Ecto neural progenitor cell (in vitro differentiated cells): ENCODE data around the gene LGR5.

Source experiments
- DNase-seq: peaks from one replicate; pipeline ENCODE4 v3.0.0-alpha.2; 2018; ENCODE audit warnings: low spot score

LGR5 gene, protein sequence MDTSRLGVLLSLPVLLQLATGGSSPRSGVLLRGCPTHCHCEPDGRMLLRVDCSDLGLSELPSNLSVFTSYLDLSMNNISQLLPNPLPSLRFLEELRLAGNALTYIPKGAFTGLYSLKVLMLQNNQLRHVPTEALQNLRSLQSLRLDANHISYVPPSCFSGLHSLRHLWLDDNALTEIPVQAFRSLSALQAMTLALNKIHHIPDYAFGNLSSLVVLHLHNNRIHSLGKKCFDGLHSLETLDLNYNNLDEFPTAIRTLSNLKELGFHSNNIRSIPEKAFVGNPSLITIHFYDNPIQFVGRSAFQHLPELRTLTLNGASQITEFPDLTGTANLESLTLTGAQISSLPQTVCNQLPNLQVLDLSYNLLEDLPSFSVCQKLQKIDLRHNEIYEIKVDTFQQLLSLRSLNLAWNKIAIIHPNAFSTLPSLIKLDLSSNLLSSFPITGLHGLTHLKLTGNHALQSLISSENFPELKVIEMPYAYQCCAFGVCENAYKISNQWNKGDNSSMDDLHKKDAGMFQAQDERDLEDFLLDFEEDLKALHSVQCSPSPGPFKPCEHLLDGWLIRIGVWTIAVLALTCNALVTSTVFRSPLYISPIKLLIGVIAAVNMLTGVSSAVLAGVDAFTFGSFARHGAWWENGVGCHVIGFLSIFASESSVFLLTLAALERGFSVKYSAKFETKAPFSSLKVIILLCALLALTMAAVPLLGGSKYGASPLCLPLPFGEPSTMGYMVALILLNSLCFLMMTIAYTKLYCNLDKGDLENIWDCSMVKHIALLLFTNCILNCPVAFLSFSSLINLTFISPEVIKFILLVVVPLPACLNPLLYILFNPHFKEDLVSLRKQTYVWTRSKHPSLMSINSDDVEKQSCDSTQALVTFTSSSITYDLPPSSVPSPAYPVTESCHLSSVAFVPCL

DNA sequence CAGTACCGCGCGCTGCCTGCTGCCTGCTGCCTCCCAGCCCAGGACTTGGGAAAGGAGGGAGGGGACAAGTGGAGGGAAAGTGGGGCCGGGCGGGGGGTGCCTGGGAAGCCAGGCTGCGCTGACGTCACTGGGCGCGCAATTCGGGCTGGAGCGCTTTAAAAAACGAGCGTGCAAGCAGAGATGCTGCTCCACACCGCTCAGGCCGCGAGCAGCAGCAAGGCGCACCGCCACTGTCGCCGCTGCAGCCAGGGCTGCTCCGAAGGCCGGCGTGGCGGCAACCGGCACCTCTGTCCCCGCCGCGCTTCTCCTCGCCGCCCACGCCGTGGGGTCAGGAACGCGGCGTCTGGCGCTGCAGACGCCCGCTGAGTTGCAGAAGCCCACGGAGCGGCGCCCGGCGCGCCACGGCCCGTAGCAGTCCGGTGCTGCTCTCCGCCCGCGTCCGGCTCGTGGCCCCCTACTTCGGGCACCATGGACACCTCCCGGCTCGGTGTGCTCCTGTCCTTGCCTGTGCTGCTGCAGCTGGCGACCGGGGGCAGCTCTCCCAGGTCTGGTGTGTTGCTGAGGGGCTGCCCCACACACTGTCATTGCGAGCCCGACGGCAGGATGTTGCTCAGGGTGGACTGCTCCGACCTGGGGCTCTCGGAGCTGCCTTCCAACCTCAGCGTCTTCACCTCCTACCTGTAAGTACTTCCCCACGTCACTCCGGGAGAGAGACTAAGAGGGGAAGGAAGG, at the start of gene LGR5:
TSS of gene LGR5 (plus strand) at position 186 of the 732 bp plus-strand sequence. CDS start at position 469, 283 bp downstream.
- peak; percentile 91 for DNase-seq

DNA sequence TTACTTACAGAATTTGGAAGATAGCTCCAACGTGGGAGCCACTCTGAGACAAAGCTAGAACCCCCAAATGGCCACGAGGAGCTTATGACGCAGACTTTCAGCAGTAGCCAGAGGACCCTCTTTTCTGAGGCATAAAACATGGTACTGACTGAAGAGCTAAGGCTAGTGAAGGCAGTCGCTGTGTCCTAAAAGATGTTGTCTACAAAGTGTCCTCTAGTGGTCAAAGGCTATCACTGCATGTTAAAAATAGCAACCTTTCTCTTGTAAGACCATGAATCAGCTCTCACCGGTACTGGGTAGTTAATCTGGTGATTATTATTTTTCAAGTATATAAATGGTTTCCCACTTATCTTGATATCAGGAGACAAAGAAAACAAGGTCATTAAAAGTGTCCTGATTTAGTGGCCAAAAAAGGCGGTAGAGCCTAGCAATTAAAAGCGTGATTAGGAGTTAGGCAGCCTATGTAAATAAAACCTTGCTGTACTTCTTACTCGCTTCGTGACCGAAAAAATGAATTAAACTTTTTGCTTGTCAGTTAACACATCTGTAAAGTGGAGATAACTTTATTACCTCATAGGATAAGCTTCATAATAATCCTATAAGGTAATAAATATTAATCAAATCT, 47.0 kb upstream of the LGR5 start:
- DNase-seq = peak; percentile 52

DNA sequence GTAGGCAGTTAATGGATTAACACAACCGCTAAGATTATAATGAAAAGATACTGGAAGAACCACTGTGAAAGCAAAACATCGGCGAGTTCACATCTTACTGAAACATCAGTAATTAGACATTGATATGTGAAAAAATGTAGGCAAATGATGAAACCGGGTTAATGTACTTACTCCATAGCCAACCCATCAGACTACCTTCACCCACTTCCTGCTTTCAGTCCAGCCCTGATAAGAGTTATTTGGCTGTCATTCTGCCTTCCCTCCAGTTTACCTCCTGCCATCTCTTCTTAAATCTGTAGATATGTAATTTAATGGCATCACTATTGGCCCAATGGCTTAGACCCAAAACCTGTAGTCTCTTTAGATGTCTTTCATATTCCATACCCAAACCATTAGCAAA, 46.0 kb upstream of the LGR5 start:
- no peak for DNase-seq

DNA sequence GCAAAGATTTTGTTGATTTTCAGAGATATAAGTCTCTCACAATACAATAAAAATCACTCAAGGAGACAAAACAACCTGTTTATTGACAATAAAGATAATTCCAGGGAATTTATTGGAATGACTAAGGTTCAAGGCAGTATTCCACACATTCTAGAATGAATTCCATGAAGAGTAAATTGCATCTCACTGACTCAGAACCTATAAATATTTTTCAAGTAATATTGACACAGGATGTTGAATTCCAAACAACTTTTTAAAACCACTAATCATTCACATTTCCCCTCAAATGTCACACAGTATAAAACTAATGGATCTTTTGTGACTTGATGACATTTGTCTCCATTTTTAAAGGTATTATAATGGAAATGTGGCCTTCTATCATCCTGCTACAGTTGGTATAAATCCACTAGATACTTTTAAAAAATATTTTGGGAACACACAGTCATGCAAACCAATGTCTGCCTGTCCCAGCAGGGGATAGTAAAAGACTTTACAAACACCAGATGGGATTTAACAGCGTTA, 42.1 kb upstream of the LGR5 start:
- no peak for DNase-seq

DNA sequence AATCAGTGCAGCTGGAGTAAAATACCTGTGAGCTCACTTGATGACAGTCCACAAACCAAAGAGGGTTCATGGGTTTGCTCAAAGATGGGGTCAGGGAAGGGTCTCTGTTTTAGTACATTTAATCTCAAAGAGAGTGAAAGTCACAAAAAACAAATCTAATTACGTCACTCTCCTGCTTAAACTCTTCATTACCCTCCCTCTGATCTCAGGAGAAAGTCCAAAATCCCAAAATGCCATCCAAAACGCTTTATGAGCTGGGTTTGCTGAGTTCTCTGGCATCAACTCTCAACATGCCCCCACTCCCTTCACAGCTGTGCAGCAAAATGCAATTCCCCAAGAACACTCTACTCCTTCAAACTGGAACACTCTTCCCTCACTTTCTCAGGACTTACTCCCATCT, 40.4 kb upstream of the LGR5 start:
- no peak for DNase-seq

DNA sequence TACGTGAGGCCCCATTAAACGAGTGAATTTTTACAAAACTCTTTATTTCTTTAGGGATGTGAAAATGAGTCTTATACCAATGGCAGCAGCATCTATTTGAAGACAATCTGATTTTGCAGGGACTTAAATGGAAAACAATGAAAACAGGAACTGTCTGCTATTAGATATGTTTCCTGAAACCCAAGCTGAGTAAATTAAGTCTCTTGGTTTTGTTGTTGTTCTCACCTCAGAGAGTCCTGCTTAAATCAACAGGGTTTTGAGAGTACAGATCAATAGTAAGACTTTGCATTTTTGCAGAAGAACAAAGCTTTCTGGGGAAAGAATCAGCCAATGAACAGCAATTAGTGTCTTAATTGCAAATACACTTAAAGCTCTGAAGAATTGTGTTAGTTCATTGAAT, 39.1 kb upstream of the LGR5 start:
- DNase-seq = no peak

DNA sequence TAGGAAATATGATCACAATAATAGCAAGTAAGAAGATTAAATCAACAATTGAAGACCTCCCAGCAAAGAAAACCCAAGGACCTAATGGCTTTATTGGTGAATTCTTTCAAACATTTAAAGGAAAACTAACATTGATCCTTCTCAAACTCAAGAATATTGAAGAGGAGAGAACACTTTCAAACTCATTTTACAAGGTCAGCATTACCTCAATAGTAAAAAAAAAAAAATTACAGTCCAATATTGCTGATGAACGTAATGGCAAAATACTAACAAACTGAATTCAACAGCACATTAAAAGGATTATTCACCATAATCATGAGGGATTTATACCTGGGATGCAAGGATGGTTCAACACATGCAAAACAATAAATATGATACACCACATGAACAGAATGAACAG, 33.7 kb upstream of the LGR5 start:
- no peak for DNase-seq

DNA sequence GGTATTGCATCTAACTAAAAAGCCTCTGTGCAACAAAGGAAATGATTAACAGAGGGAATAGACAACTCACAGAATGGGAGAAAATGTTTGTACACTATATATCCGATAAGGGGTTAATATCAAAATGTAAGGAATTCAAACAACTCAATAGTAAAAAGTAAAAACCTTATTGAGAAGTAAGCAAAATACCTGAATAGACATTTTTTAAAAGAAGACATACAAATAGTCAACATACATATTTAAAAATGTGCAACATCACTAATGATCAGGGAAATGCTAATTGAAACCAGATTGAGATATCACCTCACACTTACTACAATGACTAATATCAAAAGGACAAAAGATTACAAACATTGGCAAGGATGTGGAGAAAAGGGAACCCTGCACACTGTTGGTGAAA, 31.9 kb upstream of the LGR5 start:
- DNase-seq = no peak

DNA sequence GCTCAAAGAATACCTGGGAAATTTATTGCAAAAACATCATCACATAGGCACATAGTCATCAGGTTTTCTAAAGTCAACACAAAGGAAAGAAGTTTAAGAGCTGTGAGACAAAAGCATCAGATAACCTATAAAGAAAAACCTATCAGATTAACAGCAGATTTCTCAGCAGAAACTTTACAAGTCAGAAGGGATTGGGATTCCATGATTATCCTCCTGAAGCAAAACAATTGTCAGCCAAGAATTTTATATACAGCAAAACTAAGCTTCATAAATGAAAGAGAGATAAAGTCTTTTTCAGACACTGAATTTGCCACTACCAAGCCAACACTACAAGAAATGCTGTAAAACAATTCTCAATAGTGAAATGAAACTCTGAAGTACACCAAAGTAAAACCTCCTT, 28.8 kb upstream of the LGR5 start:
- DNase-seq = no peak

DNA sequence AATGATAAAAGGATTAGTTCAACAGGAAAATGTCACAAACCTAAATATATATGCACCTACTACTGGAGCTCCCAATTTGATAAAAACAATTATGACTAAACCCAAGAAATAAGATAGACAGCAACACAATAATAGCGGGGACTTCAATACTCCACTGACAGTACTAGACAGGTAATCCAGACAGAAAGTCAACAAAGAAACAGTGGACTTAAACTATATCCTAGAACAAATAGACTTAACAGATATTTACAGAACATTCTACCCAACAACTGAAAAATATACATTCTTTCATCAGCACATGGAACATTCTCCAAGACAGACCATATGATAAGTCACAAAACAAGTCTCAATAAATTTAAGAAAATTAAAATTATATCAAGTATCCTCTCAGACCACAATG, 28.0 kb upstream of the LGR5 start:
- no peak for DNase-seq

DNA sequence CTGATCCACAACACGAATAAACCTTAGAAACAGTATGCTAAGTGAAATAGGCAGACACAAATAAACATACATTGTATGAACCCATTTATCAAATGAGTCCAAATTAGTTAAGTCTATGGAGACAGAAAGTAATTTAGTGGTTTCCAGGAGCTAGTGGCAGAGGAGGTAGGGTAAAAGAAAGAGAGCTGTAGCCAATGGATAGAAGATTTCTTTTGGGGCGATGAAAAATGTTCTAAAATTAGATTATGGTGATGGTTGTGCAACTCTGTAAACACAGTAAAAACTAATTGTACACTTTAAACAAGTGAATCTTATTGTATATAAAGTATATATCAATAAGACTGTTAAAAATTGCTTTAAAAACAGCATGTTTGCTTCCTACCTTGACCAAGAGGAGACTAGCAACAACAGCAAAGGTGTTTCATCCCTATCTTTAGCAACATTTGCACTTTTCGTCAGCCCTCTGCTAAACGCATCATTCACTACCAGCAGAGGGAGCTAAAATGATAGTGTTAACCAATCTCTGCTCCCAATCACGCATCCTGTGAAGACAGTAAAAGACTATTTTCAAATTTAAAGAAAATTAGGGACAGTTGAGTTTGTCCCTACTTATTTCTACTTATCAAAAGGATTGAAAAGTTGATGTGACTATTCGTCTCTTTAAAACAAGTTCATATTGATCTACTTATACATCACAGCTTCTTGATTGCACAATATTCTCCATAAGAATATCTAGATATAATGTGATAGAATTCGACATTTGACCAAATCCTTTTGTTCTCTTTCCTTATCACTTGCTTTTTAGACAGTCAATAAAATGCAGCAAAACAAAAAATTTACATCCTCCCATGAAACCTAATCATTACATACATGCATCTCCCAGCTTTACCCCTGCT, 24.0 kb upstream of the LGR5 start:
- no peak for DNase-seq

DNA sequence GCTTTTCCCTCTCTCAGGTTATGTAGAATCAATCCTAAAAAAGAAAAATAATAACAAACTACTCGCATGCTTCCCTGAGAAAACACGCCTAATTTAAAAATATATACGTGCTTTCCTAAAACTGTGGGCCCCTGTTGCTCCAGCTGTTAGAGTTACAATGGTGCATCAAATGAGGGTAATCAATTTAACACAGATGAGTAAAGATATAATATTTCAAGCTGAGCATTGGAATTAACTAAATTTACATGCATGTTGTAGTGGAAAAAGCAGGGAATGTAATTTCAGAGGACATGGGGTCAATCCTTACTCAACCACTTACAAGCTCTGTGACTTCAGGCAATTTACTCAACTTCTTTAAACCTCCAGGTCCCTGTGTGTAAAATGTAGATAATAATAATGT, 22.4 kb upstream of the LGR5 start:
- DNase-seq = no peak

DNA sequence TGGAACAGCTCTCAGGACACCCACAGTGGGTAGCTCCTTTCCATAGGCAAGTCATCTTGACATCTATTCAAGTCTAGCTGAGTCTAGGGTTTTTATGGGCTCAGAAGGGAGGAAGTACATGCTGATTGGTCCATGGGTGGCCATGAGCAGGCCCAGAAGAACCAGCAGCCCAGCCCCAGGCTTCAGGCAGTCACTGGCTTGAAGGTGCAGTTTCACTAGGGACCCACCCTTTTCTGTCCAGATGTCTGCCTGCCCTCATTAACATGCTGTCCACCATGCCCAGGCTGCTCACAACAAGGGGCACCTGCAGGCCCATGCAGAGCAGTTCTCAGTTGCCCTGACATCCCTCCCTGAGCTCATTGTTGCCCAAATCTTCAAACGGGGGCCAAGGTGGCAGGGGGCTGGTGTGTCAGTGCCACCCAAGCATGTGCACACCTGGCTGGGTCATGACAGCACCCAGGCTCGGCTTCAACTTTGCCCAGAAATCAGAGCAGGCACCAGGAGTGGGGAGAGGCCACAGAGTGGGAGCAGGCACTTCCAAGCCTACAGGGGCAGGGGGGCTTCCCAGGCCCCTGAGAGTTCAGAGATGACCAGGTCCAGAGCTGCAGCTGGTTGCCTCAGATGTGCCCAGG, 18.7 kb upstream of the LGR5 start:
- no peak for DNase-seq

DNA sequence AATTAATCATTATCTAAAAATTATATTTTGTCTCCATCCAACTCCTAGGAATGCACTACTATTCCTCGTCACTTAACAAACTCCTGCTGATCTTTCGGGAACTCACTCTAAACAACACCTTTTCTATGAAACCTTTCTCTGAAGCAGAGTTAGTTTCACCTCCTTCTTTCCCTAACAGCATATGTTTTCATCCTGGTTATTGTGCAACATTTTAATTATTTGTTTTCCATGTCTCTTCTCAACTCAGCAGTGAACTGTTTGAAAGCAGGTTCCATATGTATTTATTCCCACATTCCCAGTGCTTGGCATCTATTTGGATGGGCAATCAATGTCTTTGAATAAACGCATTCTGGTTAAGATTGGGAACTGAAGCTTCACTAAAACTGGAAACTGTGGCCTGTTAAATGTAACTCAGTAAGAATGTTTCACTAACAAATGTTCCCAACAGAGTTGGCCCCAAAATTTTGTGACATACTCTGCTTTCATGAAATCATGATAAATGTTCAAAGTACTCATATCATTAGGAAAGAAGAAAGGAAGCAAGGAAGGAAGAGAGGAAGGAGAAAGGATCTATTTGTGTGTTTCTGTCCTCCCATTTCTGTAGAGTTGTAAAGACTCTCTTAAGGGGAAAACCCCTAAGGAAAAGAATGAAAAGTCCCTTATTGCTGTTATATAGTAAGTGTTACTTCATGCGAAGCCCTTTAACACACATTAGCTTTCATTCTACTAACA, 13.9 kb upstream of the LGR5 start:
- no peak for DNase-seq

DNA sequence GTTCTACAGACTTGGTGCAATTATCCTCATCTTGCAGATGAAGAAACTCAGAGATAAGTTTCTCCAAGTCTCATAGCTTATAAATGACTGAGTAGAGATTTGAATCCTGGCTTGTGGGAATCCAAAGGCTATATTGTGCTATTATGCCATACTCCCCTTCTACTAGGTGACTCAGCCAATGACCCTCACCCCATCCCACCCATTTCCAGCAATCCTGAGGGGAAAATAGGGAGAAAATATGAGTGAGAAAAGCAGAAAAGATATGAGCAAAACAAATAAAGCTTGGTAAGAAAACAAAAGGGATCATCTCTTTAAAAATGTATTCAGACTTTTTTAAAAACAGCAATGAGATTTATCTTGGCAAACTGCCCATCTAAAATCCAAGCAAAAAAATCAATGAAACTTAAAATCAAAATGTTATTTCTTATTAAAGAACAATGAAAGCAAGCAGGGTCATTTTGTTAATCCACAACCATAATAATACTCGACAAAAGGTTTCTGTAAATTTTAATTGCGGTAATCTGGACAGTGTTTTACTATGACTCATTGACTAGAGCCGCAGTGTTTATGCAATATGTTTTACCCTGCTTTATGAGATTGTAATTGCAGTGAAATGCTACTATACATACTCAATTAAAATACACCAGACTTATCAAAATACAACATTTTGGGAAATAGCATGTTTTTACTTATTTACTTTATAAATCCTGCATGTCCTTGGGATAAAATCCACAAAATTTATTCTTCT, 13.1 kb upstream of the LGR5 start:
- no peak for DNase-seq

DNA sequence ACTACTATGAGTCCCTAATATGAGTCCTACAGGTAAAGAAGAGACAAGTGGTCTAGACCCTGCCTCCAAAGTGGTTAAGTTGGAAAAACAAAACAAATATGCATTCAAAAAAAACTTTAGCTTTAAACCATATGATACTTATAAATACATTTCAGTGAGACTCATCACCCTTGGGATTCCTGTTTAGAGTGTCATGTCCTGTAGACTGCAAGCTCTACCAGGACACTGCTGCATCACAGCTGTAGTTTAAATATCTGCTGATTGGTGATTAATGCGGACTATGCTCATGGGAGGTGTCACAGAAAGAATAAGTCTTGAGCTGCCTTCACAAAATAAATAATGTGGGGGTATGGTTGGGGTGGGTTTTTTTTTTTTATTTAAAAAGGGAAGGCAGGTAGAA, 8.8 kb upstream of the LGR5 start:
- DNase-seq = no peak

DNA sequence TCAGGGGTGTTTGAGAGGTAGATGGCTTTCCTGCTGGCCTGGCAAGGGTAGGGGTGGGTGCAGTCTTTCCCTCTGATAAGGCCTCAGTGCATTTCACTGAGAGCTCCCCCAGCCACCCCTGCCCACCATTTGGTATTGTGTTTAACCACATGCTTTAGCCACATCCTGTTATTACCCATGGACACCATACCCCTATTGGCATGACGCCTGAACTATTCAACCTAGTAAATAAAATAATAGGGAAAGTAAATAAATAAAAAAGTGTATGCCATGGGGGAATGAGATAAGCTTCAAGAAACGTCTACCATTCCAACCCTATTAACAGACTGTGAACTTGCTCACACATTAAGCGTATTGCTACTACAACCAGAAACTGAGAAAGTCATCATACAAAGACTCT, 7.6 kb upstream of the LGR5 start:
- no peak for DNase-seq

DNA sequence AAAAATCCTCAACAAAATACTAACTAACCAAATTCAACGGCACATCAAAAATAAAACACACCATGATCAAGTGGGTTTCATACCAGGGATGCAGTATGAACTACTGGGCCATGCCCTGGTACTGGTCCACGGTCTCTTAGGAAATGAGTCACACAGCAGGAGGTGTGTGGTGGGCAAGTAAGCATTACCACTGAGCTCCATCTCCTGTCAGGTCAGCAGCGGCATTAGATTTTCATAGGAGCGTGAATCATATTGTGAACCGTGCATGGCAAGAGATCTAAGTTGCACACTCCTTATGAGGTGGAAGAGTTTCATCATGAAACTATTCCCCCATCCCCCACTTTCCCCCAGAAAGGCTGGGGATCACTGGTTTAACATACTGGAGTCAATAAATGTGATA, 6.7 kb upstream of the LGR5 start:
- no peak for DNase-seq

DNA sequence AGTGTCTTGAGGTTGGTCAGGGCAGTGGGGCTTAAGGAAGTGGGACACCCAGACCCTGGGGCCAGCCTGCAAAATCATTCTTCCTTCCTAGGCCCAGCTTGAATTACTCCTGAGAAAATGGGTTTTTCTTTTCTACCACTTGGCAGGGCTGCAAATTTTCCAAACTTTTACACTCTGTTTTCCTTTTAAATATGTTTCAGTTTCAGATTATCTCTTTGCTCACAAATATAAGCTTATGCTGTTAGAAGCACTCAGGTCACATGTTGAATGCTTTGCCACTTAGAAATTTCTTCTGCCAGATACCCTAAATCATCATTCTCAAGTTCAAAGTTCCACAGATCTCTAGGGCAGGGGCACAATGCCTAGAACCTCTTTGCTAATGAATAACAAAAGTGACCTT, 2.9 kb upstream of the LGR5 start:
- no peak for DNase-seq
